ENCODE results near the gene NPIPA5.
"Not testable (repeated sequence)": the region's sequence is repeated elsewhere in the genome, so short reads cannot be mapped to it uniquely, and the experiment has no call there.

The NPIPA5 gene

DNA sequence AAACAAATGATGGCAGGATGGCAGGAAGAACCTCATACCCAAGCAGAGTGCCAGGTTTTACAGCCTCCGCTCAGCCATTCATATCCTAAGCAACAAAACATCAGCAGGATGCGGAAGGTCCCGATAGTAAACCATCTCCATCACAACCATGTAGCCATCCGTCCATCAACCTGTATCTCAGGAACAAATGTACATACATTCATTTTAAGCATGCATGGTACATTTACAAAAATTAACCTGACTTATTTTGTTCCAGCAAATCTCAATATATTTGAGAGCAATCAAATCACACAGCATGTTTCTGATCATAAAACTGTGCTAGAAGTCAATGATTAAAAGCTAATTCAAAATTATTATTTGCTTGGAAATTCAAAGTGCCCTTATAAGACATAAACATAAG, at the start of gene NPIPA5:
Gene NPIPA5 (minus strand): TSS at position 101 of the 400 bp plus-strand sequence. CDS start 0 bp downstream, at position 101.
- not testable (repeated sequence) for DNase-seq

DNA sequence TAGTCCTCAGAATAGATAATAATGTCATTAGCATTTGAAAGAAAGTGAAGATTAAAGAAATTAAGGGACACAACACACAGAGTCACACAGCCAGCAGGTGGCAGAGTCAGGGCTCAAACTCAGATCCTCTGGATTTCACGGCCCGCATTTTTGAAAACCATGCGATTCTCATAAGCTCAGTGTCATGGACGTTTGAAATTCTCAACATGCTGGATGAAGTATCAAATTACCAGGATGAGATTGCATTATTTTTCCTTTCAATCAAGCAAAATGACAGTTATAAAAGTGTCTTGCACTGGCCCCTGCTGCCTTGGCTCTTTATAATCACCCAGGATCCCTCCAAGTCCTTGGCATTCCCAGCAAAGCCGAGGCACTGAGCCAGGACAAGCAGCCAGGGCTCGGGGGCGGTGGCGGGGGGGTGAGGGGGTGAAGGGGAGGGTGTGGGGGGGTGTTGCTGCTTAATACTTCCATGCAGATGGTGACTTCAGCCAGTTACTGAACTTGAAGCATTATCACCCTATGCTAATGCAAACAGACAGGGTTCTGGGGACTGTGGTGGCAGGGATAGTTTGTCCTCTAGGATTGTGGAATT, 49.6 kb upstream of the NPIPA5 start:
- DNase-seq: peak; percentile 70

- DNase-seq: no peak
These were observed 48.7 kb upstream of the NPIPA5 start for GRCh38 chr16:15426796-15427195.

DNA sequence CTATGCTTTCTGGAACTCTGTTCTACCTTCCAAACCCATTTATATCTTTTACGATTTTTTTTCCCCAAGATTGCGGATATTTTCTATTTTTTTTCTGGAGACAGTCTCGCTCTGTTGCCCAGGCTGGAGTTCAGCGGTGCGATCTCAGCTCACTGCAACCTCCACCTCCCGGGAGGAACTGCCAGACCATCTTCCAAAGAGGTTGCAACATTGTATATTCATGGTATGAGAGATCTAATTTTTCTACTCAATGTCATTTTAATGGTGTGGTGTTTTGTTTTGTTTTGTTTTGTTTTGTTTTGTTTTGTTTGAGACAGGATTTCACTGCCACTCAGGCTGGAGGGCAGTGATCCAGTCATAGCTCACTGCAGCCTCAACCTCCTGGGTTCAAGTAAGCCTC, 47.8 kb upstream of the NPIPA5 start:
- DNase-seq: no peak

- DNase-seq: no peak
These were observed 44.1 kb upstream of the NPIPA5 start for GRCh38 chr16:15422222-15422621.

- not testable (repeated sequence) for DNase-seq
These were observed 43.6 kb upstream of the NPIPA5 start for GRCh38 chr16:15421696-15422095.

DNA sequence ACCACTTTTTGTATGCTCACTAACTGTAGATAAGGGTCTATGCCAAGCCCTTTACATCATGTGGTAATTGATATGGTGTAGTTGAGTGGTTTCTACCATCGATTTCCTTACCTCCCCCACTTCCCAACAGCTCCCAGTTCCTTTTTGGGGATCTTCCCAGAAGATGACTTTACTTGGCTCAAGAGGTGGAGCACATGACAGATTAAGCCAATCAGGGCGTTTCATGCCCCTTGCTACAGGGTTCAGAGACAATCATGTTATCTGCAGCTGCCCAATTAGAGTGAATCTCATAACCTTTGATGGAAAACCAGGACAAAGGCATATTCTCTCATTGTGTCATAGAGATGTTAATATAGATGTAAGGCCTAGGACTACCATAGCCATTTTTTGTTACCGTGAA, 40.1 kb upstream of the NPIPA5 start:
- DNase-seq: no peak

- no peak for DNase-seq
These were observed 39.1 kb upstream of the NPIPA5 start for GRCh38 chr16:15417197-15417596.

DNA sequence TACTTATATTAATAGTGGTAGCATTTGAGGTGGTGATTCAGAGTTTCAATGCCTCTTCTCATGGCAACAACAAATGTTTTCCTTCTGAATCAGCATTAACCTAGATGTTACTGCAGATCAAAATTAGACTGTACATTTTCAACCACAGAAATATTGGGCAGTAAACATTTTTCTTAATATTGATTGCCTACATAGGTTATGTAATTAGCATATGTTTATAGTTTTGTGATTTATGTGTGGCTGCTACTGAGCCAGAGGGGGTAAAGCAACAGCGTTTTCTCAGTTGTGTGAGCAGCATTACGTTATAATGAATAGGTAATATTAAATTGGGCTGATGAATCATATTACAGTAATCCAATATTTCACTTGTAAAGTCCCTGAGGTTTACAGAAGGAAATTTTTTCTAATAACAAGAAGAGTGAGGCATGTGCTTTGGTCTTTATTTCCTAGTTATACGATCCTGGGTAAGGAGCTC, 37.5 kb upstream of the NPIPA5 start:
- DNase-seq: no peak

- DNase-seq: not testable (repeated sequence)
These were observed 31.4 kb upstream of the NPIPA5 start for GRCh38 chr16:15409476-15409875.

GRCh38 chr16:15407756-15408155, 29.7 kb upstream of the NPIPA5 start:
- DNase-seq: not testable (repeated sequence)

DNA sequence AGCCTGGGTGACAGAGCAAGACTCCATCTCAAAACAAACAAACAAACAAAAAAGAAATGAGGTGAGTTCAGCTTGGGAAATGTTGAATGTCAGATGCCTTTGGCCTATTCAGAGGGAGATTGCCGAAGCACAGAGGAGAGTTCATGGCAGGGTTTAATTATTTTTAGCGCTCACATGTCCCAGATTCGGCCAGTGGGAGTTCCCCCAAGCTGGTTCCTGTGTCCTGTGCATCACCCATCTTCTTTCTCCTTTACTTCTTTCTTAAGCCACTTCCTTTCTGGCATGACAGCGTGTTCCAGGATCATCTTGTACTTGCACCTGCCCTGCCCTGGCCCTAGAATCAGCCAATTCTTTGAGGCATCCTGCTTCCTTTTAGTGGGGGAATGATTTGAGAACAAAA, 26.7 kb upstream of the NPIPA5 start:
- no peak for DNase-seq

- not testable (repeated sequence) for DNase-seq
These were observed 26.0 kb upstream of the NPIPA5 start for GRCh38 chr16:15404091-15404490.

DNA sequence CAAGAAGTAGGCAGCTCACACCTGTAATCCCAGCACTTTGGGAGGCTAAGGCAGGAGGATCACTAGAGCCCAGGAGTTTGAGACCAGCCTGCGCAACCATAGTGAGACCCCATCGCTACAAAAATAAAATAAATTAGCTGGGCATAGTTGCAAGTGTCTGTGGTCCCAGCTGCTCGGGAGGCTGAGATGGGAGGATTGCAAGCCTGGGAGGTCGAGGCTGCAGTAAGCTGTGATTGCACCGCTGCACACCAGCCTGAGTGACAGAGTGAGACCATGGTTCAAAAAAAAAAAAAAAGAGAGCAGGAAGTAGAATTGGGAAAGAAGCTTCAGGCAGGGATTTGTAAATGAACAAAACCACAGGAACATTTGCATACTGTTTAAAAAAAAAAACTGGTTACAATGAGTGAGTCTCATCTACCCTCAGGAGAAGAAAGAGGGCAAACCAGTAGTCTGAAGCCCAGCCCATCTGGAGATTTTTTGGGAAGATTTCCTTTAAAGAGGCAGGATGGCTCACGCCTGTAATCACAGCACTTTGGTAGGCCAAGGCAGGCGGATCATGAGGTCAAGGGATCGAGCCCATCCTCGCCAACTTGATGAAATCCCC, 25.4 kb upstream of the NPIPA5 start:
- no peak for DNase-seq

- DNase-seq: no peak
These were observed 23.9 kb upstream of the NPIPA5 start for GRCh38 chr16:15401972-15402371.

DNA sequence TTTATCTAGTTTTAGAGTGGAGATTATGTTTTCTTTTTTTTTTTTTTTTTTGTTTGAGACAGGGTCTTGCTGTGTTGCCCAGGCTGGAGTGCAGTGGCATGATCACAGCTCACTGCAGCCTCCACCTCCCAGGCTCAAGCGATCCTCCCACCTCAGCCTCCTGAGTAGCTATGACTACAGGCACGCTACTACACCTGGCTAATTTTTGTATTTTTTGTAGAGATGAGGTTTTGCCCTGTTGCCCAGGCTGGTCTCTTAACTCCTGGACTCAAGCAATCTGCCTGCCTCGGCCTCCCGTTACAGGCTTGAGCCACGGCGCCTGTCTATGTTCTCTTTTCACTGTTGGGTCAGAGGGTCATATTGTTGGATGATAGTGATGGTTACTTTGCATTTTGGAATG, 22.2 kb upstream of the NPIPA5 start:
- not testable (repeated sequence) for DNase-seq

DNA sequence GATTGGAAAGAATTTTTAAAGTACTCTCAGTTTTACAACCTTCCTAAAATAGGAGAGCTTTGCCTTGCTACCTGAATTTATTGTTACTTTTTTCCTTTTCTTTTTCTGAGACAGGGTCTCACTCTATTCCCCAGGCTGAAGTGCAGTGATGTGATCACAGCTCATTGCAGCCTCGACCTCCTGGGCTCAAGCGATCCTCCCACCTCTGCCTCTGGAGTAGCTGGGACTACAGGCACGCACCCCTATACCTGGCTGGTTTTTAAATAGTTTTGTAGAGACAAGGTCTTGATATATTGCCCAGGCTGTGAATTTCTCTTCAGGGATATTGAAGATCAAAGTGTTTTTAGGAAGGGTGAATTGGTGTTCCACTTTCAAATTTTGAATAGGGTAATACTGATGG, 21.2 kb upstream of the NPIPA5 start:
- DNase-seq: no peak

DNA sequence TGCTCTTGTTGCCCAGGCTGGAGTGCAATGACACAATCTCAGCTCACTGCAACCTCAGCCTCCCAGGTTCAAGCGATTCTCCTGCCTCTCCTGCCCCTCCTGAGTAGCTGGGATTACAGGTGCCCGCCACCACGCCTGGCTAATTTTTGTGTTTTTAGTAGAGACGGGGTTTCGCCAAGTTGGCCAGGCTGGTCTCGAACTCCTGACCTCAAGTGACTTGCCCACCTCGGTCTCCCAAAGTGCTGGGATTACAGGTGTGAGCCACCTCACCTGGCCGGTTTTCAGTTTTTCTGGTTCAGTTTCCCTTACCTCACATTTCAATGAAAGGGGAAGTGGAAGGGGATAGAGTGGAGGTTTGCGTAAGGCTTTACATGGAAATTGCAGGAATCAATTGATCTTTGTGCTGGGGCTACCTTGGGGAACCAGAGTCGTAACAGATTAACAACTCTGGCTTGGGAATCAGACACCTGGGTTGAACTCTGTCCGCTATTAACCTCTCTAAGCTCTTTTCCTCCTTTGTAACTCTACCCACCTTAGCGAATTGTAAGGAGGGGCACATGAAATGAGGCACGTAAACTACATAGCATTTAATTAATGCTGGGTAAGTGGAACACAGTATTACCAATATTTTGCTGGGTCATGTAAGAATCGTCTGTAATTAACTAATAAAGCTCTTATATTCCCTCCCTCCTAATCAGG, 20.7 kb upstream of the NPIPA5 start:
- no peak for DNase-seq

GRCh38 chr16:15396948-15397594, 19.0 kb upstream of the NPIPA5 start:
- DNase-seq: no peak

DNA sequence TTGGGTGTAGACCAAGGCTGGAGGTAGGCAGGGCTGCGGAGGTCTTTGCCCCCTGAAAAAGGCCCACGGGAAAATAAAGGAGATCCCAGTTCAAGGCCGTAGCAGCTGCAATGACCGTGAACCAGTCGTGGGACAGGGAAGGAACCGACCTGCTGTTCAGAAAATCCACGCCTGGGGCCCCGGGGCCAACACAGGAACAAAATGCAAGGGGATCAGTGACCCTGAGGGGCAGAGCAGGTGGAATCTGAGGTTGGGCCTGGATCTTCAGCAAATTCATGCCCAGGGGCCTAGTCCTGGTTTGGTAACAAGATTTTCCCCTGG, 18.4 kb upstream of the NPIPA5 start:
- DNase-seq: not testable (repeated sequence)

DNA sequence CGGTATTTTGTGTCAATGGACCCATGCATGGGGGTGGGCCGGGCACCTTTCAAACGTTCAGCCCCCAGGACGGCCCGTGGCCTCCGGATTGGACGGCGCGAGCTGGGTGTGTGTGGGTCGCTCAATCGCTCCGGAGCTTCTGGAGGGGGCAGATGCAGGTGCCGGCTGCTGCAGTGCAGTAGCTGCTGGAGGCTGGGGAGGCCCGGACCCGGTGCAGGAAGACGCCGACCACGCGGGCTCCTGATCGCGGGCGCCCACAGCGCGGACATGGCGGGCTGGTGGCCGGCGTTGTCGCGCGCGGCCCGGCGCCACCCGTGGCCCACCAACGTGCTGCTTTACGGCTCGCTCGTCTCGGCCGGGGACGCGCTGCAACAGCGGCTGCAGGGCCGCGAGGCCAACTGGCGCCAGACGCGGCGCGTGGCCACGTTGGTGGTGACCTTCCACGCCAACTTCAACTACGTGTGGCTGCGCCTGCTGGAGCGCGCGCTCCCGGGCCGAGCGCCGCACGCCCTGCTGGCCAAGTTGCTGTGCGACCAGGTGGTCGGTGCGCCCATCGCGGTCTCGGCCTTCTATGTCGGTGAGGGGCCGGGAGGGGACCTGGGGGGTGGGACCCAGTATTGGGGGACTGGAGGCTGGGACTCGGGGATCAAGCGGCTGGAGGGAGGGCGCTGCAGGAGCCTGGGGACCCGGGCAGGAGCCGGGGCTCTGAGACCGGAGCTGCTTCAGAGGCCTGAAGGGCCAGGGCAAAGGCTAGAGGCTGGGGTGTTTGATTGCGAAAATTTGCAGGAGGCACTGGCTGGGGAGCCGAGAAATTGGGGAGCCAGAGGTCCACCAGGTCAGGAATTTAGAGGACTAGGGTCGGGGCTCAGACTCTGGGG, 17.8 kb upstream of the NPIPA5 start, which contains the start of gene MPV17L:
Gene MPV17L (plus strand): TSS at position 124 of the 878 bp plus-strand sequence. CDS start 144 bp downstream, at position 268.
- DNase-seq: peak; percentile 43

DNA sequence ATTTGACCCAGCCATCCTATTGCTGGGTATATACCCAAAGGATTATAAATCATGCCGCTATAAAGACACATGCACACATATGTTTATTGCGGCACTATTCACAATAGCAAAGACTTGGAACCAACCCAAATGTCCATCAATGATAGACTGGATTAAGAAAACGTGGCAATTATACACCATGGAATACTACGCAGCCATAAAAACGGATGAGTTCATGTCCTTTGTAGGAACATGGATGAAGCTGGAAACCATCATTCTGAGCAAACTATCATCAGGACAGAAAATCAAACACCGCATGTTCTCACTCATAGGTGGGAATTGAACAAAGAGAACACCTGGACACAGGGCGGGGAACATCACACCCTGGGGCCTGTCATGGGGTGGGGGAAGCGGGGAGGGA, 14.9 kb upstream of the NPIPA5 start:
- DNase-seq: not testable (repeated sequence)

- not testable (repeated sequence) for DNase-seq
These were observed 11.8 kb upstream of the NPIPA5 start for GRCh38 chr16:15389916-15390315.
